Activated CD4-positive, alpha-beta memory T cell treated with anti-CD3 and anti-CD28 coated beads for 36 hours (primary cell): ENCODE measurements around the gene GBA2. TPM values are rescaled to one million over a fixed set of nuclear protein-coding genes. Genes with fewer than 3 reads are reported as not detected.

Experiments
- CTCF ChIA-PET: fragments of 350-600 bp; sonication (Branson Sonifier 250); formaldehyde crosslinking; loops from one replicate; lab custom pipeline; 2021; ENCODE audit warnings: antibody characterized with exemption, inconsistent platforms; lab: Charles Lee
- POLR2A ChIA-PET: fragments of 350-600 bp; sonication (Branson Sonifier 250); formaldehyde crosslinking; loops from one replicate; lab custom pipeline; 2021; ENCODE audit warnings: antibody characterized with exemption; lab: Charles Lee
- DNase-seq: peaks from one replicate; pipeline ENCODE4 v3.0.0-alpha.2; 2020
- H3K27ac Mint-ChIP-seq: one replicate; pipeline ENCODE4 v1.8.0; 2021; ENCODE audit warnings: mixed read lengths
- H3K27me3 Mint-ChIP-seq: one replicate; pipeline ENCODE4 v1.8.0; 2021; ENCODE audit warnings: mixed read lengths
- H3K36me3 Mint-ChIP-seq: one replicate; pipeline ENCODE4 v1.8.0; 2021; ENCODE audit warnings: mixed read lengths
- H3K4me1 Mint-ChIP-seq: one replicate; pipeline ENCODE4 v1.8.0; 2021; ENCODE audit warnings: low read depth, mixed read lengths
- H3K4me3 Mint-ChIP-seq: one replicate; pipeline ENCODE4 v1.8.0; 2021; ENCODE audit warnings: mild to moderate bottlenecking, mixed read lengths
- H3K9me3 Mint-ChIP-seq: one replicate; pipeline ENCODE4 v1.8.0; 2021; ENCODE audit warnings: mixed read lengths
- intact Hi-C: fragments of 100-400 bp; cut with micrococcal nuclease; formaldehyde crosslinking; loops from one replicate; pipeline ENCODE4 v1.15.1; 2023
- microRNA-seq: library from miRNA; unstranded; fragments of <30 nt; microRNA quantifications from one replicate; pipeline ENCODE4 v1.2.0, GENCODE V29; 2022; ENCODE audit warnings: borderline number of aligned reads, borderline microRNAs expressed, borderline replicate concordance
- total RNA-seq, 2 experiments: library from RNA; stranded (reverse); gene quantifications; one replicate each; pipeline ENCODE4 v1.2.3, GENCODE V29; 2021

GBA2 gene
- total RNA-seq, 2 experiments from 2014 or later, result 30.4 to 30.7 TPM

- Mint-ChIP-seq H3K4me1 (peaks cover 21% of the 10 kb centered on the region), H3K36me3 (no peaks in the 10 kb centered on the region), H3K27me3 (no peaks in the 10 kb centered on the region), H3K4me3 (peak overlapping the region; percentile 75), H3K27ac (no peak overlapping the region), H3K9me3 (no peaks in the 10 kb centered on the region)
- CTCF ChIA-PET, result interaction anchor here (1.4 to 5.2 kb wide), 5 partner anchors 32 to 79 kb away, joined by 3 to 21 read pairs (median 7); partner anchors contain the start of genes CCDC107 and RMRP
- POLR2A ChIA-PET, result interaction anchor here (1.2 to 1.5 kb wide), 4 partner anchors 33 to 44 kb away, joined by 4 to 8 read pairs (median 4); partner anchors contain the start of genes CCDC107 and RMRP
- peak; percentile 56 for DNase-seq
- intact Hi-C loops, result no loop called here
Measured at GRCh38 chr9:35690614-35691333, 58.3 kb downstream of the GBA2 start.

- CTCF ChIA-PET, result interaction anchor here (1.5 to 5.2 kb wide), 4 partner anchors 32 to 79 kb away, joined by 4 to 21 read pairs (median 14); partner anchors contain the start of genes CCDC107 and RMRP
- POLR2A ChIA-PET, result interaction anchor here (1.2 to 1.5 kb wide), 3 partner anchors 32 to 44 kb away, joined by 4 to 8 read pairs (median 4); partner anchors contain the start of genes CCDC107 and RMRP
- intact Hi-C loops, result no loop called here
- no peak for DNase-seq
- H3K4me3 Mint-ChIP-seq, result peak overlapping the region; percentile 75
- H3K27me3 Mint-ChIP-seq, result no peaks in the 10 kb centered on the region
- H3K9me3 Mint-ChIP-seq, result no peaks in the 10 kb centered on the region
- peaks cover 21% of the 10 kb centered on the region for H3K4me1 Mint-ChIP-seq
- H3K36me3 Mint-ChIP-seq, result no peaks in the 10 kb centered on the region
- no peak overlapping the region for H3K27ac Mint-ChIP-seq
Measured at GRCh38 chr9:35690294-35690613, 58.8 kb downstream of the GBA2 start.

- H3K9me3 Mint-ChIP-seq, result no peaks in the 10 kb centered on the region
- no peaks in the 10 kb centered on the region for H3K36me3 Mint-ChIP-seq
- H3K27ac Mint-ChIP-seq, result peak within 1 kb of the TSS; percentile 45
- peaks cover 21% of the 10 kb centered on the region for H3K4me1 Mint-ChIP-seq
- POLR2A ChIA-PET, result interaction anchor here (1.2 to 1.8 kb wide), 4 partner anchors 32 to 43 kb away, joined by 4 to 8 read pairs (median 5); partner anchors contain the start of genes CCDC107, CREB3, RMRP and TLN1
- intact Hi-C loops, result loop anchor here (2.0 to 5.0 kb wide), 3 partner anchors 25 to 813 kb away; partner anchors contain the start of gene ARHGEF39
- H3K4me3 Mint-ChIP-seq, result peak within 1 kb of the TSS; percentile 75
- DNase-seq, result no peak
- CTCF ChIA-PET, result interaction anchor here (1.5 to 5.2 kb wide), 5 partner anchors 25 to 78 kb away, joined by 4 to 21 read pairs (median 7); partner anchors contain the start of genes ARHGEF39, CCDC107 and RMRP
- no peaks in the 10 kb centered on the region for H3K27me3 Mint-ChIP-seq
Measured at GRCh38 chr9:35689542-35690293, 59.3 kb downstream of the GBA2 start, which contains the start of gene TPM2. TSS of gene TPM2 (minus strand) at chr9:35689925. CDS start at chr9:35689817, 108 bp downstream.

- no peak for DNase-seq
Measured at GRCh38 chr9:35688558-35689541, 60.2 kb downstream of the GBA2 start.

GRCh38 chr9:35687972-35688557, 61.0 kb downstream of the GBA2 start:
- intact Hi-C loops, result loop anchor here (2.0 to 5.0 kb wide), 3 partner anchors 23 to 814 kb away; partner anchors contain the start of gene ARHGEF39
- no peak for DNase-seq
- Mint-ChIP-seq H3K27ac (peak overlapping the region; percentile 20), H3K9me3 (no peaks in the 10 kb centered on the region), H3K36me3 (no peaks in the 10 kb centered on the region), H3K4me1 (peaks cover 21% of the 10 kb centered on the region), H3K4me3 (no peak overlapping the region), H3K27me3 (no peaks in the 10 kb centered on the region)
- ChIA-PET CTCF (interaction anchor here (0.6 to 5.2 kb wide), 13 partner anchors 9 to 76 kb away, joined by 3 to 28 read pairs (median 4); partner anchors contain the start of genes ARHGEF39, CCDC107, RMRP and TLN1), POLR2A (interaction anchor here (1.8 kb wide), 1 partner anchor 44 kb away, joined by 6 read pairs; the partner anchor contains the start of genes CREB3 and TLN1)

More at GRCh38 chr9:35688558-35689541, 60.2 kb downstream of the GBA2 start:
- Mint-ChIP-seq H3K27ac (peak overlapping the region; percentile 45), H3K27me3 (no peaks in the 10 kb centered on the region), H3K4me3 (peak overlapping the region; percentile 4), H3K4me1 (peaks cover 21% of the 10 kb centered on the region), H3K36me3 (no peaks in the 10 kb centered on the region), H3K9me3 (no peaks in the 10 kb centered on the region)
- ChIA-PET CTCF (interaction anchor here (0.6 to 5.2 kb wide), 13 partner anchors 8 to 77 kb away, joined by 3 to 28 read pairs (median 4); partner anchors contain the start of genes ARHGEF39, CCDC107, RMRP and TLN1), POLR2A (interaction anchor here (1.5 to 1.8 kb wide), 2 partner anchors 42 to 43 kb away, joined by 4 to 6 read pairs; partner anchors contain the start of genes CREB3 and TLN1)
- intact Hi-C loops, result loop anchor here (2.0 to 5.0 kb wide), 3 partner anchors 24 to 813 kb away; partner anchors contain the start of gene ARHGEF39

GRCh38 chr9:35687306-35687705, 61.7 kb downstream of the GBA2 start:
- ChIA-PET CTCF (interaction anchor here (1.4 to 5.2 kb wide), 5 partner anchors 10 to 76 kb away, joined by 4 to 28 read pairs (median 20); partner anchors contain the start of genes CCDC107 and RMRP), POLR2A (no interaction called here)
- H3K9me3 Mint-ChIP-seq, result no peaks in the 10 kb centered on the region
- H3K27ac Mint-ChIP-seq, result no peak overlapping the region
- H3K27me3 Mint-ChIP-seq, result no peaks in the 10 kb centered on the region
- H3K36me3 Mint-ChIP-seq, result no peaks in the 10 kb centered on the region
- peaks cover 21% of the 10 kb centered on the region for H3K4me1 Mint-ChIP-seq
- H3K4me3 Mint-ChIP-seq, result no peak overlapping the region
- no peak for DNase-seq
- intact Hi-C loops, result loop anchor here (5.0 kb wide), 1 partner anchor 815 kb away; no protein-coding TSS in a partner anchor

Small RNAs within 50 kb of the gene (microRNA-seq; reads per million reads assigned to microRNA genes)
- not detected for gene MIR6852
- not detected for gene MIR6853

Other genes starting within 250 kb of the GBA2 start
- gene TESK1, start 144.0 kb downstream of the GBA2 start, total RNA-seq, result 10 to 100 TPM; 31.0 to 34.7 TPM
- gene CD72, start 130.8 kb downstream of the GBA2 start, total RNA-seq, result 1 to 10 TPM; 9.4 to 9.8 TPM
- gene SIT1, start 98.3 kb downstream of the GBA2 start, total RNA-seq, result 10 to 100 TPM; 74.6 to 75.8 TPM
- gene RMRP, start 91.2 kb downstream of the GBA2 start, total RNA-seq, result over 10,000 TPM; 10,694 to 13,592 TPM
- gene CCDC107, start 90.9 kb downstream of the GBA2 start, total RNA-seq, result 10 to 100 TPM; 15.0 to 15.7 TPM
- gene ARHGEF39, start 84.0 kb downstream of the GBA2 start, total RNA-seq, result 10 to 100 TPM; 28.1 to 28.2 TPM
- 1 to 10 TPM in 1 of 2 experiments, under 1 TPM in 1; 0.90 to 1.6 TPM for gene CA9, start 75.3 kb downstream of the GBA2 start, total RNA-seq
- 1 to 10 TPM; 3.9 to 5.3 TPM for gene TPM2, start 59.3 kb downstream of the GBA2 start, total RNA-seq
- gene TLN1, start 17.0 kb downstream of the GBA2 start, total RNA-seq, result 100 to 1,000 TPM; 285 to 287 TPM
- 10 to 100 TPM; 27.7 to 29.9 TPM for gene CREB3, start 16.6 kb downstream of the GBA2 start, total RNA-seq
- gene RGP1, start 59 bp upstream of the GBA2 start, total RNA-seq, result 10 to 100 TPM; 17.4 to 18.0 TPM
- gene MSMP, start 5.0 kb upstream of the GBA2 start, total RNA-seq, result not detected
- gene NPR2, start 42.4 kb upstream of the GBA2 start, total RNA-seq, result 1 to 10 TPM; 8.9 to 9.6 TPM
- gene SPAG8, start 63.0 kb upstream of the GBA2 start, total RNA-seq, result 1 to 10 TPM; 1.1 to 1.4 TPM
- gene HINT2, start 65.8 kb upstream of the GBA2 start, total RNA-seq, result 10 to 100 TPM; 67.8 to 72.6 TPM
- not detected for gene FAM221B, start 79.5 kb upstream of the GBA2 start, total RNA-seq
- gene TMEM8B, start 80.0 kb upstream of the GBA2 start, total RNA-seq, result 1 to 10 TPM; 5.9 to 6.0 TPM
- gene OR13J1, start 121.2 kb upstream of the GBA2 start, total RNA-seq, result not detected
- gene HRCT1, start 157.0 kb upstream of the GBA2 start, total RNA-seq, result not detected
- not detected for gene SPAAR, start 160.3 kb upstream of the GBA2 start, total RNA-seq
- not detected for gene OR2S2, start 208.9 kb upstream of the GBA2 start, total RNA-seq